C4-2B (cell line): Measurements from ENCODE around the gene KDM6B.

Experiments
- CTCF ChIP-seq: fragments of 450-650 bp; conservative IDR thresholded peaks from 2 replicates; pipeline ENCODE4 v1.5.1; 2017; ENCODE audit warnings: mild to moderate bottlenecking
- ZFX ChIP-seq: fragments of 450-650 bp; IDR thresholded peaks from 2 replicates; pipeline ENCODE4 v1.6.1; 2017

- TF ChIP-seq CTCF (no peak), ZFX (no peak)
These were observed 46.3 kb downstream of the KDM6B start for GRCh38 chr17:7880076-7880868.
